Measurements from ENCODE around the gene HADHA. TPM values are rescaled to one million over a fixed set of nuclear protein-coding genes. Genes with fewer than 3 reads are reported as not detected.
A peak's percentile ranks its signal among the peaks of the same experiment; 100 is the strongest.

The HADHA gene
- total and polyA plus RNA-seq, 5 donors from 2014 or later, result 68.8 to 140 (median 131) TPM

DNA sequence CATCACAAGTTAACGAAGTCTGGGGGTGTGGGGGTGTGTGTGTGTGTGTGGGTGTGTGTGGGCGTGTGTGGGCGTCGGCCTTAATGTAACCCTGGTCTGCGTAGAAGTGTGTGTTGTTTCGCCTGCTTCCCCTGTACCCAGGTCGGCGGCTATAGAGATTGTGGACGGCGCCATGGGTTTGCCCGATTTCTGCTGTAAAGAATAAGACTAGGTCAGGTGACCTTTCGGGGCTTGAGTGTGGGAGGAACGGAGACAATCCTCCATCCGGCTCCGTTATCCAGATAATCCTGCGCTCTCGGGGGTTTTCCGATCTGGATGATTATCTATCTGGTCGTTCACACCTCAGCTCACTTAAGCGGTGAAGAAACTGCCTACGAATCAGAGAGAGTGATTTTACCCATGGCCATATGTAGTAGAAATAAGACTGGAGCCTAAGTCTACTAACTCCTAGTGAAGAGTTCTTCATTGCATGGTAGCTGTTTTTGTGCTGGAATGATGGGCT lies 850 bp upstream of the HADHA start:
- peak; percentile 38 to 78 (median 63) for DNase-seq
- peak overlapping the region; percentile 95 for H3K4me3 ChIP-seq (ENCODE audit: low read depth, low read length)
- Mint-ChIP-seq H3K4me1 (peaks cover 26 to 76% (median 52%) of the 10 kb centered on the region in 4 donors), H3K4me3 (peak overlapping the region; percentile 96 to 100 (median 99)), H3K36me3 (no peaks in the 10 kb centered on the region), H3K27ac (peak overlapping the region; percentile 99 to 100 (median 100)), H3K9me3 (no peaks in the 10 kb centered on the region), H3K27me3 (no peaks in the 10 kb centered on the region)
- H3K4me1 ChIP-seq (ENCODE audit: control insufficient read depth, insufficient read depth, low read length, poor library complexity, severe bottlenecking), result peaks cover 46% of the 10 kb centered on the region
- ATAC-seq (ENCODE audit: low read depth in 2 of 2), result peak; percentile 53 to 59
- H3K9me3 ChIP-seq (ENCODE audit: control insufficient read depth in 2 of 2, low read length in 2 of 2), result no peaks in the 10 kb centered on the region
- no peaks in the 10 kb centered on the region for H3K36me3 ChIP-seq (ENCODE audit: control insufficient read depth, insufficient read depth, low read length)
- H3K27ac ChIP-seq (ENCODE audit: insufficient read depth, low read length, poor library complexity, severe bottlenecking), result peak overlapping the region; percentile 96
- H3K27me3 ChIP-seq (ENCODE audit: control insufficient read depth, insufficient read depth, low read length), result no peaks in the 10 kb centered on the region

GRCh38 chr2:26243470-26244308 lies 743 bp downstream of the HADHA start:
- H3K4me1 ChIP-seq (ENCODE audit: control insufficient read depth, insufficient read depth, low read length, poor library complexity, severe bottlenecking), result peaks cover 46% of the 10 kb centered on the region
- H3K27me3 ChIP-seq (ENCODE audit: control insufficient read depth, insufficient read depth, low read length), result no peaks in the 10 kb centered on the region
- DNase-seq, result peak; percentile 2 to 53 (median 38)
- H3K27me3 Mint-ChIP-seq, result no peaks in the 10 kb centered on the region
- peaks cover 31 to 74% (median 56%) of the 10 kb centered on the region in 4 donors for H3K4me1 Mint-ChIP-seq
- H3K4me3 ChIP-seq (ENCODE audit: low read depth, low read length), result peak overlapping the region; percentile 95
- H3K4me3 Mint-ChIP-seq, result peak overlapping the region; percentile 96 to 100 (median 99)
- H3K36me3 ChIP-seq (ENCODE audit: control insufficient read depth, insufficient read depth, low read length), result peaks cover under 1% of the 10 kb centered on the region
- H3K36me3 Mint-ChIP-seq, result no peaks in the 10 kb centered on the region
- peak overlapping the region; percentile 99 to 100 (median 100) for H3K27ac Mint-ChIP-seq
- H3K9me3 ChIP-seq (ENCODE audit: control insufficient read depth in 2 of 2, low read length in 2 of 2), result no peaks in the 10 kb centered on the region
- H3K27ac ChIP-seq (ENCODE audit: insufficient read depth, low read length, poor library complexity, severe bottlenecking), result peak overlapping the region; percentile 96
- ATAC-seq (ENCODE audit: low read depth in 2 of 2), result no peak
- no peaks in the 10 kb centered on the region for H3K9me3 Mint-ChIP-seq

GRCh38 chr2:26241928-26242436 lies 2.5 kb downstream of the HADHA start:
- Histone ChIP-seq H3K4me1 (ENCODE audit: control insufficient read depth, insufficient read depth, low read length, poor library complexity, severe bottlenecking) (peaks cover 45% of the 10 kb centered on the region), H3K4me3 (ENCODE audit: low read depth, low read length) (no peak overlapping the region), H3K27me3 (ENCODE audit: control insufficient read depth, insufficient read depth, low read length) (no peaks in the 10 kb centered on the region), H3K27ac (ENCODE audit: insufficient read depth, low read length, poor library complexity, severe bottlenecking) (no peak overlapping the region), H3K36me3 (ENCODE audit: control insufficient read depth, insufficient read depth, low read length) (peaks cover 17% of the 10 kb centered on the region), H3K9me3 (ENCODE audit: control insufficient read depth in 2 of 2, low read length in 2 of 2) (no peaks in the 10 kb centered on the region)
- DNase-seq (no peak), ATAC-seq (ENCODE audit: low read depth in 2 of 2) (no peak)
- Mint-ChIP-seq H3K9me3 (no peaks in the 10 kb centered on the region), H3K36me3 (peaks cover 10% of the 10 kb centered on the region), H3K27ac (peak overlapping the region in 1 of 3 donors; percentile 99), H3K4me3 (peak overlapping the region; percentile 63 to 100 (median 93)), H3K4me1 (peaks cover 28 to 65% (median 50%) of the 10 kb centered on the region in 4 donors), H3K27me3 (no peaks in the 10 kb centered on the region)

DNA sequence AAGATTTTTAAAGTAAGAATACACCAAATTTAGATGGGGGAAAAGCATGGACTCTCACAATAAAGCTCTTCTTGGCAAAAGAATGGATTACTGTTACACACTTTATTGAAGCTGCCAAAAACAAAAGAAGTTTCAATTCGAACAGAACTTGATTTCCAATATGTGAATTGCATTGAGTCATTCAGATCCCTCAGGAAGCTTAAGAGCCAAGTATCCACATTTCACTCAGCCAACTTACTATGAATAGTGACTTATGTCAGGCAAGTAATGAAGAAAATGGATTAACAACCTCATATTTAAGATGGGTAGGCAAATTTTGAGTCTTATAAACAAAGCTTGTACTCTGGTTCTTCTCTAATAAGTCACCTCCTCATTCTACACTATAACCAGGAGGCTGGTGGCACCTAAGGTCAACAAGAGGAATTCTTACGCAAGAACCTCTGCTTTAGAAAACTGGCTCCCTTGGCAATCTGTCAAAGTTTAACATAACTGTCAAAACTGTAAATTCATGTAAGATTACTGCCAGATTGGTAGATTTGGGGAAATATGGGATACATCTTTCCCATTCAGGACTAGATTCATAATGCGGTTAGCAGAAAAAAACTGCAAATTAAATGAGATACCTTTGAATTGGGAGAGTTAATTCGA lies 6.0 kb downstream of the HADHA start:
- DNase-seq (no peak), ATAC-seq (ENCODE audit: low read depth in 2 of 2) (no peak)
- Mint-ChIP-seq H3K36me3 (peaks cover 27% of the 10 kb centered on the region), H3K9me3 (no peaks in the 10 kb centered on the region), H3K4me1 (peaks cover 19 to 44% (median 35%) of the 10 kb centered on the region in 4 donors), H3K4me3 (no peak overlapping the region), H3K27me3 (no peaks in the 10 kb centered on the region), H3K27ac (peak overlapping the region in 1 of 3 donors; percentile 71)
- H3K4me3 ChIP-seq (ENCODE audit: low read depth, low read length), result no peak overlapping the region
- H3K27ac ChIP-seq (ENCODE audit: insufficient read depth, low read length, poor library complexity, severe bottlenecking), result no peak overlapping the region
- H3K27me3 ChIP-seq (ENCODE audit: control insufficient read depth, insufficient read depth, low read length), result no peaks in the 10 kb centered on the region
- no peaks in the 10 kb centered on the region for H3K9me3 ChIP-seq (ENCODE audit: control insufficient read depth in 2 of 2, low read length in 2 of 2)
- peaks cover 39% of the 10 kb centered on the region for H3K36me3 ChIP-seq (ENCODE audit: control insufficient read depth, insufficient read depth, low read length)
- H3K4me1 ChIP-seq (ENCODE audit: control insufficient read depth, insufficient read depth, low read length, poor library complexity, severe bottlenecking), result peaks cover 15% of the 10 kb centered on the region

GRCh38 chr2:26237868-26238267 lies 6.6 kb downstream of the HADHA start:
- DNase-seq, result no peak
- ATAC-seq (ENCODE audit: low read depth in 2 of 2), result no peak
- H3K36me3 Mint-ChIP-seq, result peaks cover 30% of the 10 kb centered on the region
- no peaks in the 10 kb centered on the region for H3K27me3 Mint-ChIP-seq
- peaks cover 45% of the 10 kb centered on the region for H3K36me3 ChIP-seq (ENCODE audit: control insufficient read depth, insufficient read depth, low read length)
- no peak overlapping the region for H3K4me3 Mint-ChIP-seq
- H3K9me3 Mint-ChIP-seq, result no peaks in the 10 kb centered on the region
- no peak overlapping the region for H3K4me3 ChIP-seq (ENCODE audit: low read depth, low read length)
- peaks cover 14 to 38% (median 29%) of the 10 kb centered on the region in 4 donors for H3K4me1 Mint-ChIP-seq
- H3K27ac ChIP-seq (ENCODE audit: insufficient read depth, low read length, poor library complexity, severe bottlenecking), result no peak overlapping the region
- no peaks in the 10 kb centered on the region for H3K9me3 ChIP-seq (ENCODE audit: control insufficient read depth in 2 of 2, low read length in 2 of 2)
- no peaks in the 10 kb centered on the region for H3K27me3 ChIP-seq (ENCODE audit: control insufficient read depth, insufficient read depth, low read length)
- H3K27ac Mint-ChIP-seq, result peak overlapping the region in 1 of 3 donors; percentile 71
- peaks cover 10% of the 10 kb centered on the region for H3K4me1 ChIP-seq (ENCODE audit: control insufficient read depth, insufficient read depth, low read length, poor library complexity, severe bottlenecking)

- no peaks in the 10 kb centered on the region for H3K4me1 ChIP-seq (ENCODE audit: control insufficient read depth, insufficient read depth, low read length, poor library complexity, severe bottlenecking)
- peak overlapping the region in 1 of 3 donors; percentile 14 for H3K27ac Mint-ChIP-seq
- H3K4me3 ChIP-seq (ENCODE audit: low read depth, low read length), result no peak overlapping the region
- no peak for DNase-seq
- H3K36me3 ChIP-seq (ENCODE audit: control insufficient read depth, insufficient read depth, low read length), result peaks cover 72% of the 10 kb centered on the region
- peaks cover 4 to 12% (median 8%) of the 10 kb centered on the region in 4 donors for H3K4me1 Mint-ChIP-seq
- H3K36me3 Mint-ChIP-seq, result peaks cover 35% of the 10 kb centered on the region
- H3K27me3 Mint-ChIP-seq, result no peaks in the 10 kb centered on the region
- no peak overlapping the region for H3K27ac ChIP-seq (ENCODE audit: insufficient read depth, low read length, poor library complexity, severe bottlenecking)
- no peaks in the 10 kb centered on the region for H3K9me3 Mint-ChIP-seq
- no peaks in the 10 kb centered on the region for H3K9me3 ChIP-seq (ENCODE audit: control insufficient read depth in 2 of 2, low read length in 2 of 2)
- H3K4me3 Mint-ChIP-seq, result no peak overlapping the region
- no peak for ATAC-seq (ENCODE audit: low read depth in 2 of 2)
- H3K27me3 ChIP-seq (ENCODE audit: control insufficient read depth, insufficient read depth, low read length), result no peaks in the 10 kb centered on the region
Measured at GRCh38 chr2:26235089-26235488, 9.3 kb downstream of the HADHA start.

DNA sequence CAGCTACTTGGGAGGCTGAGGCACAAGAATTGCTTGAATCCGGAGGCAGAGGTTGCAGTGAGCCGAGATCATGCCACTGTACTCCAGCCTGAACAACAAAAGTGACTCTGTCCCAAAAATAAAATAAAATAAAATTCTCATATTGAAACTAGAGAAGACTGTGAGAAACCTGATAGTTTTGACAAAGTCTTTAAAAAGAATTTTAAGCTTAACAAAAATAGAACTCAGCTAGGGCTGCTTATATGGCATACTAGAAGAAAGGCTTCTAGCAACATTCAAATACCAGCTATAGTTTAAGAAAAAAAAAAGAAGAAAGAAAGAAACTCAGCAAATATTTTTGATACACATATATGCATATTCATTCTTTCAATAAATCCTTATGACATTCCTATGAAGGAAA lies 13.6 kb downstream of the HADHA start:
- H3K4me3 Mint-ChIP-seq, result no peak overlapping the region
- H3K9me3 Mint-ChIP-seq, result no peaks in the 10 kb centered on the region
- H3K27ac Mint-ChIP-seq, result no peak overlapping the region
- Histone ChIP-seq H3K4me3 (ENCODE audit: low read depth, low read length) (no peak overlapping the region), H3K27ac (ENCODE audit: insufficient read depth, low read length, poor library complexity, severe bottlenecking) (no peak overlapping the region), H3K4me1 (ENCODE audit: control insufficient read depth, insufficient read depth, low read length, poor library complexity, severe bottlenecking) (no peaks in the 10 kb centered on the region), H3K27me3 (ENCODE audit: control insufficient read depth, insufficient read depth, low read length) (no peaks in the 10 kb centered on the region), H3K36me3 (ENCODE audit: control insufficient read depth, insufficient read depth, low read length) (peaks cover 87% of the 10 kb centered on the region), H3K9me3 (ENCODE audit: control insufficient read depth in 2 of 2, low read length in 2 of 2) (no peaks in the 10 kb centered on the region)
- peaks cover 0 to 6% (median 1%) of the 10 kb centered on the region in 4 donors for H3K4me1 Mint-ChIP-seq
- H3K27me3 Mint-ChIP-seq, result no peaks in the 10 kb centered on the region
- DNase-seq, result no peak
- ATAC-seq (ENCODE audit: low read depth in 2 of 2), result no peak
- H3K36me3 Mint-ChIP-seq, result peaks cover 54% of the 10 kb centered on the region

Measured in CD4-positive, CD25-positive, alpha-beta regulatory T cell (primary cell).